Left ventricle myocardium superior (tissue), 1 donor: ENCODE measurements around the gene EHF. TPM values are rescaled to one million over a fixed set of nuclear protein-coding genes. Genes with fewer than 3 reads are reported as not detected.

Source experiments
- ATAC-seq: fragments of 200-7000 bp; cut with Tn5 transposase; one replicate; pipeline ENCODE4 v1.9.1; 2020; ENCODE audit warnings: mild to moderate bottlenecking, moderate library complexity
- DNase-seq: peaks from one replicate; pipeline ENCODE4 v3.0.0-alpha.2; 2020
- intact Hi-C: fragments of 100-400 bp; cut with micrococcal nuclease; formaldehyde crosslinking; loops from one replicate; pipeline ENCODE4 v1.11.0; 2022
- total RNA-seq: library from RNA; stranded (reverse); fragmentation: NEBNext Ultra II Directional; extraction: Animal tissue kit (Norgen Biotek cat#: 25700); gene quantifications from one replicate; pipeline ENCODE4 v1.2.1, GENCODE V29; 2021
- donor health status: DM: no; HTN: yes; CAD: no; lungs with severe emphysema.

EHF gene
- total RNA-seq, 1 donor from 2014 or later: 2.7 TPM

DNA sequence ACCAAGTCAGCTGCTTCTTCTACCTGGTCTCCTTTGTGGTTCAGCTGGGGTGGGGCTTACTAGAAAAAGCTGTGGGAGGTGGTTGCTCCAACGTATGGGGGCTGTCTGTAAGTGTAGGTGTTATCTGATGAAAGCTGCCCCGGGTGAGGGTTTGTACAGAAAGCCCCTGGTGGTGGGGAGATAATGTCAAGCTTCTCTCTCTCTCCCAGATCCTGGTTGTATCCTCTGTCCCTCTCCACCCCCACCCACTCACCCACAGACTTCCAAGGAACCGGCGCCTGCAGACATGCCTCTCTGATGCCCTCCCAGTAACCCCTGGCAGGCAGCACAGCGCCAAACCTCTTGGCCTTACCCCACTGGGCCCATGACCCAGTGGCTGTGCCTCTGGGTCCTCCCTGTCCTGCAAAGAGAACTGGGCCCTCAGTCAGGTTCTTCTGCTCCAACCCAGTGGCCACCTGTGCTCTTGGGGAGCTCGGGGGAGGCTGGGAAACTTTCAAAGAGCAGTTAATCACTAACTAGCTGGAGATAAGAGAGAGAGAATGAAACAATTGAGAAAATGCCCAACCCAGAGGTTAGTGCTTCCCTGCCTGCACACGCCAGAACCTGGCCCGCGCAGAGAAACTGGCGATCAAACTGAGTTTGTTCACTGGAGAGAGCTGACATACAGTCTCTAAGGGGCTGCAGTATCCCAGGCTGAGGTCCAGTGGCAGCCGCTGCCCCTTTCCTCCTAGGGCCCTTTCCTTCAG is 20.4 kb upstream of the EHF start:
- intact Hi-C loops: no loop called here
- ATAC-seq: peak; percentile 75
- DNase-seq: peak; percentile 38

DNA sequence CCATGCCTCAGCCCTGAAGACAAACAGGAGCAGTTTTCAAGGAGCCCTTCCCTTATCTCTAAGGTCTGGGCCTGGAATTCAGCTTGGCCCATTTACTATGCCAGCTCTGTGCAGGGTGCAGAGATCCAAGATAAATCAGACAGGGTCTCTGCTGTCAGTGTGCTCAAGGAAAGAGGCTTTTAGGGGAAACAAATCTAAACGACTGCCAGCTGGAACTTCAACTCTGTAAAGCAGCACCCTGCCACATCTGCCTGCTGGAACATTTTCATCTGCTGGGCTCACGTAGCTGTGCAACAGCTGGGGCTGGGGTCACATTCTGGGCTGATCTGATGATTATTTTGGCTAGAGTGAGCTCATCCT is 19.8 kb upstream of the EHF start:
- no peak for DNase-seq
- ATAC-seq: peak; percentile 58
- intact Hi-C loops: no loop called here

DNA sequence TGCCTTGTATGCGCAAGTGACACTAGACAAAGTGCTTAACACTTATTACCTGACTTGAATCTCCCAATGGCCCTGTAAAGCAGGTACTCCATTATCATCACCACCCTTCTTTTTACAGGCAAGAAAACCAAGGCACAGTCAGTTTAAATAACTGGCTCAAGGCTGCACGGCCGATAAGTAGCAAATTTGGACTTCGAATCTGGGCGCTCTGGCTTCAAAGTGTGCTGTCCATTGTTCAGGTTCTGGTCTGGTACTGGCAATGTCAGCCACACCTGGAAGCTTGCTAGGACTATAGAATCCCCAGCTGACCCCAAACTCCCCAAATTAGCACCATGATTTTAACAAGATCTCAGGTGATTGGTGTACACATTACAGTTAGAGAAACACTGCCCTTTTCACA is 19.3 kb upstream of the EHF start:
- intact Hi-C loops: no loop called here
- no peak for DNase-seq
- ATAC-seq: no peak

DNA sequence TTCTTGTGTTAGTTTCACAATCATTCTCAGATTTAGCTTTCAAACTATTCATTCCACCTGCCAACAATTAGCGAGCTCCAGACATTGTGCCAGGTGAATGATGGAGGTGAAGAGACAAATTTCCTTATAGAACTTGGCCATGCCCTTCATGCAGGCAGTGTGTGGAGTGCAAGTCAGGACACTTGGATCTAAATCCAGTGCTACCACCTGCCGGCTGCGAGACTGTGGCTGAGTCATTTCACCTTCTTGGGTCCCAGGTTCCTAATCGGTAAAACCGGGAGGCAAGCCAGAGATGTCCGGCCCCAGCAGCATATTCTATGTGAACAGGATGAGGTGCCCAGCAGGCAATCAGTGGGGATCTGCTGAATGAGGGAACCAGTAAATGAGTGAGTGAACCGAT is 18.6 kb upstream of the EHF start:
- no peak for ATAC-seq
- intact Hi-C loops: no loop called here
- DNase-seq: no peak

DNA sequence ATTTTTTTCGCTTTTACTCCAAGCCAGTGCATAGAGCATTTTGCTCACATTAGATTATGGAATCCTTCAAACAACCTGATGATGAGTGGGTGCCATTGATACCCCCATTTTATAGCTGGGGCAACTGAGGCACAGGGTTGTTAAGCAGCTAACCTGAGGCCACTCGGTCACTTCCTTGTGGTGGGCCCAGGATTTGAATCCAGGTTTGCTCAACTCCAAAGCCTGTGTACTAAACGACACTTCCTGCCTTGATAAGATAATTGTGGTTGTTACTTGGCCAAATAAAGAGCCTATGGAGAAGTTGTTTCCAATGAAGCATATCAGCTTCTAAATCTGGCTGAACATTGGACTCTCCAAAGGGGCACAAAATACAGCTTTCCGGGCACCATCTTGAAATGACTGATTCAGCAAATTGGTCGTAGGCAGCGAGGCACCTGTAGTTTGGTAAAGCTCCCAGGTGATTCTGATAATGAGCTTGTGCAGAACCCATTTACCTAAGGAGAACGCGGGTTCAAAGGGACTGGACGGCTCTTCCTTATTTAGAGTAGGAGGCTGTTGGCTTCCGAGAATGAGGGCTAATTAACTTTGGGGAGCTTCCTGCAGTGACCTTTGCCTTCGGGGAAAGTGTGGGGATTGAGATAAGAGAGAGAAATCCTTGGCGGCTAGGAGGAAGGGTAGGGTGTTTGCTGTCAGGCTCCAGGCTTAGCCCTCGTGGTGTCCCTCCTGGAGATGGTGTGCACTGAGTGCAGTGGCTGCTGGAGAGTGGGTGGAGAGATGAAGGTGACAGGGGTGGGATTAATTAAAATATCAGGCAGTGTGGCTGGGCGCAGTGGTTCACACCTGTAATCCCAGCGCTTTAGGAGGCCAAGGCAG is 17.5 kb upstream of the EHF start:
- ATAC-seq: no peak
- no peak for DNase-seq
- intact Hi-C loops: no loop called here

DNA sequence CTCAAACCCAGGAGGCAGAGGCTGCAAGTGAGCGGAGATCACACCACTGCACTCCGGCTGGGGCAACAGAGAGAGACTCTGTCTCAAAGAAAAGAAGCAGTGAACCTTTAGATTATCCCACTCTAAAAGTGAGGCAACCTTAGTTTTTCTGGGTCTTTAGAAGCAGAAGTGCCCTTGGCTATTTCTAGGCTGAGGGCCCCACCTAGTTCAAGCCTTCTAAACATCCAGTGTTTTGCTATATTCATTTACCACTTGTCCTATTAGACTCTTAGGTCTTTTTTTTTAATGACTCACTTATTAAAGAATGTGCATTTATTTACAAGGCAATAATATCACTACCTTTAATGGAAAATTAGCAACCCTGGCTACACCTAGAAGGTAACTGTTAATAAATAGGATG is 16.7 kb upstream of the EHF start:
- ATAC-seq (no peak), DNase-seq (no peak)
- intact Hi-C loops: no loop called here

DNA sequence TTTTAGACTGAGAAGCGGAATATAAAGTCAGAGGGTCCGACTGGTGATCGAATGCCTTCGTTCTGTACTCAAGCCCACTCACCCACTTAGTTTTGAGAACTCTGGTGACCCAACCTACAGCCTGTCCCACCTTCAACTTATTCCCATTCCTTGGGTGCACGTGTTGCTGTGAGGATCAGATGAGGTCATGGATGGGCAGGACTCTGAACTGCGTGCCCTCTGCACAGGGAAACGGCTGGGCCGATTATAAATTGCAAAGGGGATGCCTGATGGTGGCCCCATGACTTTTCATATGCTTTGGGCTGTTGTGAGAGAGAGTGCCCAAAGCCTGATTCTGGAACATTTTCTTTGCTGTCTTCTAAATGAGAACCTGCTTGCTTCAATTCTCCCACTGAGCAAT is 16.0 kb upstream of the EHF start:
- intact Hi-C loops: no loop called here
- no peak for ATAC-seq
- no peak for DNase-seq

DNA sequence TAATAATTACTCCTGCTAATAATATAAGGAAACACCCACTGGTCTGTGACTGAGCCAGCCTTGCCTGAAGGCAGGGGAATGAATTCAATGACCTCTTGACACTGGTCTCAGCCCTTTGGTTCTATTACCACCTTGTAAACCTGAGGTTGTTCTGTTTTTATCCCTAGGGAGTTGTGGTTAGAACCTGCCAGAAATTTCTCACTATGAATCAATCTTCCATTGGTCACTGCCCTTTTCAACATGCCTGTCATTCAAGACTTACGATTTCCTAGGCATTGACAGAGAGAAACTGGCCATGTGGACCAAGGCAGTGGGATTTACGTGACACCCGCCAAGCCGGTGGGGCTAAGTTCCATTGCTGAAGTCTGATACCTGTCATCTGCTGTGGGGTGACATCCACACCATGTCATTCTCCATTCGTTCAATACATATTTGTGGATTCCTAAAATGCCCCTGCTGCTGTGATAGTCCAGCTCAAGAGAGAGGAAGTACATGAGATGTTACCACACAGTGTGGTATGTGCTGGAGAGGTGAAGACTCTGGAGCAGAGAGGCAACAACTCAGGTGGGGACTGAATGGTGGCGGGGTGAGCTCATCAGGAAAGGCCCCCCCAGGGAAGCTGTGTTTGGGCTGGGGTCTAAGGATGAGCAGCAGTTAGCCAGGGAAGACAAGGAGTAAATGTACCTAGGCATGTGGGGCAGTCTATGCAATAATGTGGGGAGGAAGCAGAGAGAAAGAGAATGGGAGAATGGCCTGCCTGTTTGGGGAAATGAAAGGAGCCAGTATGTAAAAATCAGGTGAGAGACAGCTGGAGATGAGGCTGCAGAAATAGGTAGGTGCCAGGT is 15.2 kb upstream of the EHF start:
- intact Hi-C loops: no loop called here
- DNase-seq (no peak), ATAC-seq (no peak)

DNA sequence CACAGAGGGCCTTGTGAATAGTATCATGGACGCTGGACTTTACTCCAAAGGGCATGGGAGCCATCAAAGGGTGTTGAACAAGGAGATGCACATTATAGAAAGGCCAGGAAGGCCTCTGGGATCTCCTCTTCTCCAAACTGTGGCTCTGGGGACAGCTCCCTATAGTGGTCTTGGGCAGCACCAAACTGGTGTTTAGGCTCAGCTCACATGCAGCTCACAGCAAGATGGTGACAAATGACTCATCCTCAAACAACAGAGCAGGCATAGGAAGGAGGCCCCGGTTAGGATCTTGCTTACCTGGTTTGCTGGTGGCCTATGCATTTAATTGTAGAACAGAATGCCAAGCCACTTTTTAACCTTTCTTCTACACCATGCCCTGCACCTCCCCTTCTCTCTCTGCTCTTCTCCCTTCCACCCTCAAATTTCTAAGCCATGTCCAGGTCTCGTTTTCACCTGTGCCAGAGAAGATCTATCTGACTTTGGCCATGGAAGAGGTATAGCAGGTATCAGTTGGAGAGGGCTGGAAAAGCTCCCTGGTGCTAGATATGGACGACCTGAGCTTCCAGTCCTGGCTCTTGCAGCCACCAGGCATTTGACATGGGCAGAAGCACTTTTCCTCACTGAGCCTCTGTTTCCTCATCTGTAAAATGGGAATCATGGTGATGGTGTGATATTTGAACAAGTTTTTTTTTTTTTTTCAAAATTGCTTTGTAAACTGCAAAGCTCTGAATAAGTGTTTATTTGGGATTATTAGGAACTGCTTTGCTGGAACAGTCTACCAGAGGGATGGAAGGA is 14.4 kb upstream of the EHF start:
- intact Hi-C loops: no loop called here
- DNase-seq (no peak), ATAC-seq (no peak)

DNA sequence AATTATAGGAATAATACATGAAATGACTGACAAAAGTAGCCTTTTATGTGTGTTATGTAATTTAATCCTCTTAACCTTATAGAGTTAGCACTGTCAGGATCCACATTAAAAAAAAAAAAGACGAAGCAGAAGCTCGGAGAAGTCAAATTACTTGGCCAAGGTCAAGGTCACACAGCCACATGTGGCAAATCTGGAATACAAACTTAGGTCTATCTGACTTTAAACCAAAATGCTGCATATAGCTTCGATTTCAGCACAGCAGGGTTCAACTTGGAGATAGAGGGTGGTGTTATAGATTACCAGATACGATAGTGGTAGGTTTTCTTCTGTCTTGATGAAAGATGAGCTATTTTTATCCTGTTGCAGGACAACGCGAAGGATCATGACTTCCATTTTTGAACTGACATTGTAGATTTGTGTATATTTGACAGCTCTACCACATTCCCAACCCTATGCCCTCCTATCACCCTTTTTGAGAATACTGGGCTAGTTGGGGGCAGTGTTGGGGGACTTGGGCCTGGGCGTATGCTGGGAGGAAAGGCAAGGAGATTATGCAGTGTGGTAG is 11.6 kb upstream of the EHF start:
- ATAC-seq (no peak), DNase-seq (no peak)
- intact Hi-C loops: no loop called here

DNA sequence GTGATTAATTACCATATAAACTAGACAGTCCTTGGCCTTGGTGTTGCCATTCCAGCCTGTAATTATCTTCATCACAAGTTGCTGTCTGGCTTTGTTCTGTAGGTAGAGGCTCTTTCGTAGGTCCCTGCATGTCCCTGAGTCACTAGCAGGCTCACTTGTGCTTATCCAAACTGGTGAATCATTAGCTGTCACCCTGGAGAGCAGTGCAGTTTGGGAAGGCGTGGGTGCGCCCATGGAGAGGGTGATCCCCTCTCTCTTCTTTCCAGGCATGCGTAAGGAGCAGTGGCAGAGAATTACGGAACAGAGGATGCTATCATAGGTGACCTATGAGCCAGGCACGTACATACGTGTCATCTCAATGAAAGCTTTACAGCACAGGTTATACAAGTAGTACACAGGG is 11.0 kb upstream of the EHF start:
- no peak for ATAC-seq
- no peak for DNase-seq
- intact Hi-C loops: no loop called here

DNA sequence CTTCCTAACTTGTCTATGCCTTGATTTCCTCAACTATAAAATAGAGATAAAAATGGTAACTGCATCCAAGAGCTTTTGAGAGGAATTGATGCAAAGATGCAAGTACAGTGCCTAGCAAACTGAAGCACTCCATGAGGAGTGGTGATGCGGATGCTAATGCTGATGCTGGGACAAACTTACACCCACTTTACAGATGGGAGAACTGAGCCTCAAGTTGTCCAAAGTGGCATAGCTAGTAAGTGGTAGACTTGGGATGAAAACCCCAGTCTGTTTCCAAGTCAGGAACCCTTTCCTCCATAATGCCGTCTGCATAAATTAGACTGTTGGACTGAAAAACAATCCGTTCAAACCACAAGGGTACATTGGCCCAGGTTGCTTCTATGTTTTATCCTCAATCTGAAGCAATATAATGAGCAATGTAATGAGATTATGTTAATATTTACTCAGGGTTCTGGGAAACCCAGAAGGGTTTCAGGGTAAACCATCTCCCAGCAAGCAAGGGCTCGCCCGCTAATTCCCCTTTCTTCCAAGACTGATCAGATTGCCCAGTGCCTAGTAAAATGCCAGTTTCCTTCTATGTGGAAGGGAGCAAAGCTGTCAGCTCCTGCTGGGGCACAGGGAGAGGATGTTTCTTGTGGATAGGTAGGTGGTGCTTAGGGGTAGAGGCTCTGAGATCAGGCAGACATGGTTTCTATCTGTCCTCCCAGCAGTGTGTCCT is 10.4 kb upstream of the EHF start:
- ATAC-seq: no peak
- DNase-seq: no peak
- intact Hi-C loops: no loop called here

DNA sequence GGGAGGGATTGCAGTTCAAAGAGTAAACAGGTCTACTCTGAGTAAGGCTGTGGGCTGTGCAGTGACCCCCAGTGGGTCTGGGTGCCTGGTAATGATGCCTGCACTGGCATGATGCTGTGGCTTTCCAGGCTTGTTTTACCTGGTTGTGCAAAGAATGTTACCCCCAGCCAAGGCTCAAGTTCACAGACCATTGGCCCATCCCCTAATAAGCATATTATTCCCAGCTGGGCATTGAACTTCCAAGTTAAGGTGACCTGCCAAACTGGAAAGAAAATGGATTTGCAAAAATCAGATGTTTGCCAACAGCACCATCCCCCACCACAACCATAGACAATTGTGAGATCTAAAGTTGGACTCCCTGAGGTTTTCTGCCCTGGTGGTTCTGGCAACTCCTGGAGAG is 7.9 kb upstream of the EHF start:
- no peak for DNase-seq
- intact Hi-C loops: no loop called here
- ATAC-seq: no peak

DNA sequence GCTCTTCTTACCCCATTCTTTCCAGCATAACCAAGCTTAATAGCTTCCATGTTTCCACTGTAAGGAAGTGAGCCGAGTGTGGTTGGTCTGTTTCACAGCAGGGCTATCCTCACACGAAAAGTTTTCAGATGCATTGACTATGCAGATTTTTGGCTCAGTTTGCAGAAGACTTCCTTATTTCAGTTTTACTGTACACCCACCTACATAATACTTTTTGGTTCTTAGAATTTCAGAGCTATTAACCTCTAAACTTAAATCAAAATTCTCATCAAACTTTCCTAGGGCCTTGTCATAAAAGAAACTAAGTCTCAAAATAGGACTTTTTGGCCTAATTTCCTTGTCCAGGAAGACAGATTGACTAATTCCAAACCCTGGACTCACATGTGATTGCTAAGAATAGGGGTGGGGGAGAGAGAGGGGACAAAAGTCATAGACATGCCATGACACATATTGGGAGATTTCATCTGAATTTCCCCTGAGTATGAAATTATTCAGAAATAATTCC is 7.3 kb upstream of the EHF start:
- intact Hi-C loops: no loop called here
- peak; percentile 11 for ATAC-seq

DNA sequence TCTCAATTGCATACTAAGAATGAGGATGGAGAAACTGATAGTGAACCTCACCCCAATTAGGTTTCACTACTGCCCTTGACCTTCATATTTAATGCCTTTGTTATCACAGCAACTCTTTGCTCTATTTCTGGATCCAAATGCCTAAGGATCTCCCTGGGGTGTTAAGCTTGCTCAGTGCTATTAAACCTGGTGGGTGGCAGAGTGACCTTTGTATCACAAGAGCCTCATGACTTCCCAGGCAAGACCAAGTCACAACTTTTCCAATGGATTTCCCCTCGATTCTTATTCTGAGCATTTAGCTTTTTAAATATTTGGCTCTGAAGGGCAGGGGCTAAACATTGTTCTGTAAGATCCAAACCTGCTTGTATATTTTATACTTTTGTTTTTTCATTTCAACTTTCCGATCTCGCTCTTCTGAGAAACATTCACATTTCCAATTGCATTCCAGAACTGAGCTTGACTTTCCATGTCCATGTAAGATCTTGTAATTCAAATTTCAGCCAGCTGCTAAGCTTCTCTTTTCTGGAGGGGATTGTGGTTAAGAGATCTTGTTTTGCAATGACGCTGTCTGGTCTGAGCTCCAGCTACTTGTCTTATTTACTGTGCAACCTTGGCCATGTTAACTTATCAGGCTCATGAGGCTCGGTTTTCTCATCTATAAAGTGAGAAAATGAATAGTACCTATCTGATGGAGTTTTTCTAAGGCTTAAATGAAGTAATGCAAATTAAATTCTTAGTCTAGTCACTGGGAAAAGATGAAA is 6.4 kb upstream of the EHF start:
- DNase-seq: no peak
- peak; percentile 65 for ATAC-seq
- intact Hi-C loops: no loop called here

More for the DNA sequence above, 7.3 kb upstream of the EHF start:
- DNase-seq: no peak

DNA sequence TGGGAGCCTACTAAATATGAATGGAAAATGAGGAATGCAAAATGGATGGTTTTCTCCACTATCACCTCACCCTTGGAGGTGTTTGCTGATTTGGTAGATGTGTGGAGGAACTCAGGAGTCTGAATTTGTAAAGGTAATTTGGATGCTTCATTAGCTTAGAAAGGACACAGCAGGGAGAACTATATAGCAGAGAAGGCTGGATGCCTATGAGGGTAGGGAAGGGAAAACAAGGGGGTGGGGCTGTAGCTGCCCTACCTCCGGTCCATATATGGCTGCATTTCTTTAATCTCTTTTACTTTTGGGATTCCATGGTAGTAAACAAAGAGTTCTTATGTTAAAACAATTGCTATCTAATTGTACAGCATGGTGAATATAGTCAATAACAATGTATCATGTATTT is 4.8 kb upstream of the EHF start:
- intact Hi-C loops: no loop called here
- ATAC-seq (no peak), DNase-seq (no peak)

DNA sequence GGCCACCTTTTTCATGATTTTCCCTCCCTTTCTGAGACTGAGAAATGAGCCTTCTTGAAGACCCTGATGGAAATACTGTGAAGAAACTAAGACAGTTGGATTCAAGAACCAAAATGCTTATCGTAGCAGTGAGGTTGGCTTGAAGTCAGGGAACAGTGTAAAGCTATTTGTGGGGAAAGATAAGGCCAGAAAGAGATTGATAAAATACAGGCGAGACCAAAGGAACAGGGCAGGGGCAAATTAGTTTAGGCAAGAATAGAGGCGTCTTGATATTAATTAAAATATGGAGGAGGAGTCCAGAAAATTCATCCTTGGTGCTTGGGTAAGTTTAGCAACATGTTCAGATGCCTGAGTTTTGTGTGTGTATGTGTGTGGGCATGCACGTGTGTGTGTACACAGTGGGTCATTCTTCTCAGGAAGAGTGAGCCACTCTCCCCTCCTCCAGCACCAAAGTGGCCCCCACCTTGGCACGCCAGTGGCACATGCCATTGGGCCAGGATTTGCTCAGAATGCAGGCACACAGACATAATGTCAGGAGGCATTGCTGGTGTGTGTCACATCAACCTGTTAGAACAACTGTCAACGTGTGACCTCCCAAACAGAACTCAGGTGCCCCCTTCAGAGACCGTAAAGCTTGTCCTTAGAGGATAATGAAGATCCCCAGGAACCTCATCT is 3.9 kb upstream of the EHF start:
- peak; percentile 83 for ATAC-seq
- intact Hi-C loops: no loop called here
- peak; percentile 71 for DNase-seq
